Ascending aorta (tissue), 2 donors: Measurements from ENCODE around the gene IFIT5. TPM values are rescaled to one million over a fixed set of nuclear protein-coding genes. Genes with fewer than 3 reads are reported as not detected.
"Not testable (repeated sequence)": the region's sequence is repeated elsewhere in the genome, so short reads cannot be mapped to it uniquely, and the experiment has no call there.

Source experiments
- DNase-seq, 2 donors: peaks; one replicate each; pipeline ENCODE4 v3.0.0-alpha.2; 2019; ENCODE audit warnings: low spot score in 2 of 2
- H3K27ac ChIP-seq, 2 donors: fragments of 200-600 bp; sonication (generic); one replicate each; pipeline ENCODE4 v1.5.1; 2016 to 2017; ENCODE audit warnings: mild to moderate bottlenecking in 1 of 2
- H3K27me3 ChIP-seq: fragments of 200-600 bp; sonication (generic); one replicate; pipeline ENCODE4 v1.5.1; 2017
- H3K36me3 ChIP-seq, 2 donors: fragments of 200-600 bp; sonication (generic); one replicate each; pipeline ENCODE4 v1.5.1; 2016
- H3K4me1 ChIP-seq, 2 donors: fragments of 200-600 bp; sonication (generic); one replicate each; pipeline ENCODE4 v1.5.1; 2016 to 2017; ENCODE audit warnings: mild to moderate bottlenecking in 1 of 2
- H3K4me3 ChIP-seq, 2 donors: fragments of 200-600 bp; sonication (generic); one replicate each; pipeline ENCODE4 v1.5.1; 2016 to 2017; ENCODE audit warnings: mild to moderate bottlenecking in 1 of 2
- H3K9me3 ChIP-seq, 2 donors: fragments of 200-600 bp; sonication (generic); one replicate each; pipeline ENCODE4 v1.5.1; 2016
- CTCF ChIP-seq, 3 experiments: fragments of 200-600 bp in 2 of 3; fragments of 450-650 bp in 1 of 3; sonication (generic) in 2 of 3; IDR thresholded peaks; one replicate each; pipeline ENCODE4 v1.5.1; 2016 to 2019; ENCODE audit warnings: antibody characterized with exemption in 3 of 3, mild to moderate bottlenecking in 1 of 3, moderate library complexity in 1 of 3
- intact Hi-C: fragments of 100-400 bp; cut with DNase I; formaldehyde crosslinking; loops from one replicate; pipeline ENCODE4 v1.15.1; 2023
- total RNA-seq: library from RNA; depleted of rRNA; stranded (reverse); fragments of >200 nt; gene quantifications from one replicate; pipeline ENCODE4 v1.1.0, GENCODE V29; 2016

The IFIT5 gene
- total RNA-seq, 1 donor from 2014 or later, result 3.3 TPM

- H3K4me3 ChIP-seq, result no peak overlapping the region
- H3K27me3 ChIP-seq, result no peaks in the 10 kb centered on the region
- no peaks in the 10 kb centered on the region for H3K9me3 ChIP-seq
- H3K4me1 ChIP-seq, result no peaks in the 10 kb centered on the region
- no peaks in the 10 kb centered on the region for H3K36me3 ChIP-seq
- DNase-seq, result no peak
- no peak for TF ChIP-seq CTCF (IDR thresholded peaks at IDR 0.05)
- no peak overlapping the region for H3K27ac ChIP-seq
- intact Hi-C loops, result no loop called here
Observed at GRCh38 chr10:89438525-89438924, 24.2 kb downstream of the IFIT5 start.

GRCh38 chr10:89440226-89441009 lies 26.1 kb downstream of the IFIT5 start:
- TF ChIP-seq CTCF (IDR thresholded peaks at IDR 0.05), result no peak
- no peaks in the 10 kb centered on the region for H3K27me3 ChIP-seq
- intact Hi-C loops, result no loop called here

GRCh38 chr10:89442289-89442688 lies 27.9 kb downstream of the IFIT5 start:
- no peak overlapping the region for H3K4me3 ChIP-seq
- no peak overlapping the region for H3K27ac ChIP-seq
- no peak for DNase-seq
- H3K4me1 ChIP-seq, result no peaks in the 10 kb centered on the region
- H3K36me3 ChIP-seq, result no peaks in the 10 kb centered on the region
- no peak for TF ChIP-seq CTCF (IDR thresholded peaks at IDR 0.05)
- intact Hi-C loops, result no loop called here
- no peaks in the 10 kb centered on the region for H3K27me3 ChIP-seq
- H3K9me3 ChIP-seq, result no peaks in the 10 kb centered on the region

More at GRCh38 chr10:89440226-89441009, 26.1 kb downstream of the IFIT5 start:
- H3K4me1 ChIP-seq, result no peaks in the 10 kb centered on the region
- H3K9me3 ChIP-seq, result no peaks in the 10 kb centered on the region
- no peaks in the 10 kb centered on the region for H3K36me3 ChIP-seq
- DNase-seq, result no peak
- no peak overlapping the region for H3K27ac ChIP-seq
- no peak overlapping the region for H3K4me3 ChIP-seq

GRCh38 chr10:89444819-89445218 lies 30.5 kb downstream of the IFIT5 start:
- intact Hi-C loops, H3K4me3 ChIP-seq, DNase-seq, H3K4me1 ChIP-seq, H3K36me3 ChIP-seq, H3K27ac ChIP-seq, H3K9me3 ChIP-seq, H3K27me3 ChIP-seq: not testable (repeated sequence)

- Histone ChIP-seq H3K4me3 (no peak overlapping the region), H3K36me3 (no peaks in the 10 kb centered on the region), H3K27ac (no peak overlapping the region), H3K4me1 (no peaks in the 10 kb centered on the region), H3K27me3 (no peaks in the 10 kb centered on the region), H3K9me3 (no peaks in the 10 kb centered on the region)
- intact Hi-C loops, result no loop called here
- TF ChIP-seq CTCF (IDR thresholded peaks at IDR 0.05), result no peak
- DNase-seq, result no peak
Observed at GRCh38 chr10:89450901-89451300, 36.5 kb downstream of the IFIT5 start.

GRCh38 chr10:89452193-89452592 lies 37.8 kb downstream of the IFIT5 start:
- Histone ChIP-seq H3K27me3 (no peaks in the 10 kb centered on the region), H3K27ac (no peak overlapping the region), H3K9me3 (no peaks in the 10 kb centered on the region), H3K4me3 (no peak overlapping the region), H3K36me3 (no peaks in the 10 kb centered on the region), H3K4me1 (no peaks in the 10 kb centered on the region)
- no peak for TF ChIP-seq CTCF (IDR thresholded peaks at IDR 0.05)
- DNase-seq, result no peak
- intact Hi-C loops, result no loop called here
